ENCODE data around the gene PDE3A.
"Not testable (repeated sequence)": the region's sequence is repeated elsewhere in the genome, so short reads cannot be mapped to it uniquely, and the experiment has no call there.

Gene PDE3A

GRCh38 chr12:20602641-20603391, 234.5 kb downstream of the PDE3A start:
- no peak for DNase-seq (ENCODE audit: low read depth in 2 of 2)

- DNase-seq (ENCODE audit: low read depth in 2 of 2) = no peak
Observed at GRCh38 chr12:20604408-20605067, 236.2 kb downstream of the PDE3A start.

GRCh38 chr12:20615020-20615419, 246.7 kb downstream of the PDE3A start:
- not testable (repeated sequence) for DNase-seq (ENCODE audit: low read depth in 2 of 2)

GRCh38 chr12:20616093-20616492, 247.8 kb downstream of the PDE3A start:
- no peak for DNase-seq (ENCODE audit: low read depth in 2 of 2)

- DNase-seq (ENCODE audit: low read depth in 2 of 2) = no peak
Observed at GRCh38 chr12:20620261-20620660, 251.9 kb downstream of the PDE3A start.

GRCh38 chr12:20624718-20625117, 256.4 kb downstream of the PDE3A start:
- DNase-seq (ENCODE audit: low read depth in 2 of 2) = no peak

- DNase-seq (ENCODE audit: low read depth in 2 of 2) = no peak
Observed at GRCh38 chr12:20625531-20625930, 257.2 kb downstream of the PDE3A start.

- no peak for DNase-seq (ENCODE audit: low read depth in 2 of 2)
Observed at GRCh38 chr12:20627001-20627588, 258.8 kb downstream of the PDE3A start.

GRCh38 chr12:20628226-20628787, 260.0 kb downstream of the PDE3A start:
- DNase-seq (ENCODE audit: low read depth in 2 of 2) = no peak

GRCh38 chr12:20628999-20629398, 260.7 kb downstream of the PDE3A start:
- DNase-seq (ENCODE audit: low read depth in 2 of 2) = no peak

GRCh38 chr12:20629414-20630156, 261.2 kb downstream of the PDE3A start:
- DNase-seq (ENCODE audit: low read depth in 2 of 2) = no peak

GRCh38 chr12:20631711-20632110, 263.4 kb downstream of the PDE3A start:
- no peak for DNase-seq (ENCODE audit: low read depth in 2 of 2)

- no peak for DNase-seq (ENCODE audit: low read depth in 2 of 2)
Observed at GRCh38 chr12:20641106-20641505, 272.8 kb downstream of the PDE3A start.

- DNase-seq (ENCODE audit: low read depth in 2 of 2) = no peak
Observed at GRCh38 chr12:20643822-20644221, 275.5 kb downstream of the PDE3A start.

GRCh38 chr12:20646239-20646827, 278.0 kb downstream of the PDE3A start:
- DNase-seq (ENCODE audit: low read depth in 2 of 2) = no peak

- no peak for DNase-seq (ENCODE audit: low read depth in 2 of 2)
Observed at GRCh38 chr12:20653871-20654270, 285.5 kb downstream of the PDE3A start.

GRCh38 chr12:20656600-20656999, 288.3 kb downstream of the PDE3A start:
- no peak for DNase-seq (ENCODE audit: low read depth in 2 of 2)

- DNase-seq (ENCODE audit: low read depth in 2 of 2) = no peak
Observed at GRCh38 chr12:20657496-20657895, 289.2 kb downstream of the PDE3A start.

- DNase-seq (ENCODE audit: low read depth in 2 of 2) = no peak
Observed at GRCh38 chr12:20681334-20681733, 313.0 kb downstream of the PDE3A start.

- DNase-seq (ENCODE audit: low read depth in 2 of 2) = no peak
Observed at GRCh38 chr12:20695232-20695631, 326.9 kb downstream of the PDE3A start, which contains the start of gene SLCO1C1. TSS of gene SLCO1C1 (plus strand) at chr12:20695332. CDS start at chr12:20699577, 4,245 bp downstream.

- DNase-seq (ENCODE audit: low read depth in 2 of 2) = no peak
Observed at GRCh38 chr12:20696181-20696905, 328.0 kb downstream of the PDE3A start.
